MM.1S (cell line): ENCODE results near the gene CHID1.

Experiments
- DNase-seq: peaks from one replicate; pipeline ENCODE4 v3.0.0-alpha.2; 2015
- H2AFZ ChIP-seq: fragments of 300-600 bp; sonication (generic); 2 replicates; pipeline ENCODE4 v1.6.0; 2016; ENCODE audit warnings: antibody characterized with exemption, low read length
- H3F3A ChIP-seq: fragments of 300-600 bp; sonication (generic); 2 replicates; pipeline ENCODE4 v1.6.1; 2016; ENCODE audit warnings: mild to moderate bottlenecking, antibody characterized with exemption, low read length, moderate library complexity, mixed read lengths; ENCODE audit not compliant: insufficient read depth
- H3K27ac ChIP-seq: fragments of 300-600 bp; sonication (generic); 2 replicates; pipeline ENCODE4 v1.5.1; 2016; ENCODE audit warnings: mild to moderate bottlenecking, low read length
- H3K27me3 ChIP-seq: fragments of 300-600 bp; sonication (generic); replicated peaks from 2 replicates; pipeline ENCODE4 v1.6.0; 2016; ENCODE audit warnings: low read length; ENCODE audit not compliant: insufficient read depth
- H3K36me3 ChIP-seq: fragments of 300-600 bp; sonication (generic); replicated peaks from 2 replicates; pipeline ENCODE4 v1.6.1; 2016; ENCODE audit warnings: mild to moderate bottlenecking, low read length, mixed read lengths; ENCODE audit not compliant: insufficient read depth
- H3K4me1 ChIP-seq: fragments of 300-600 bp; sonication (generic); 2 replicates; pipeline ENCODE4 v1.6.1; 2016; ENCODE audit warnings: low read length, mixed read lengths
- H3K4me2 ChIP-seq: fragments of 300-600 bp; sonication (generic); 2 replicates; pipeline ENCODE4 v1.6.0; 2016; ENCODE audit warnings: low read depth, low read length
- H3K4me3 ChIP-seq: fragments of 300-600 bp; sonication (generic); 2 replicates; pipeline ENCODE4 v1.5.1; 2016; ENCODE audit warnings: low read length, mixed read lengths
- H3K79me2 ChIP-seq: fragments of 300-600 bp; sonication (generic); 2 replicates; pipeline ENCODE4 v1.6.1; 2016; ENCODE audit warnings: mixed run types, low read length, mixed read lengths
- H3K9ac ChIP-seq: fragments of 300-600 bp; sonication (generic); 2 replicates; pipeline ENCODE4 v1.6.1; 2016; ENCODE audit warnings: low read length, mixed read lengths
- H3K9me2 ChIP-seq: fragments of 300-600 bp; sonication (generic); replicated peaks from 2 replicates; pipeline ENCODE4 v1.6.1; 2016; ENCODE audit warnings: mild to moderate bottlenecking, low read length, mixed read lengths; ENCODE audit not compliant: insufficient read depth
- H3K9me3 ChIP-seq: fragments of 300-600 bp; sonication (generic); replicated peaks from 2 replicates; pipeline ENCODE4 v1.6.1; 2016; ENCODE audit warnings: mild to moderate bottlenecking, low read length, mixed read lengths; ENCODE audit not compliant: insufficient read depth
- H4K20me1 ChIP-seq: fragments of 300-600 bp; sonication (generic); 2 replicates; pipeline ENCODE4 v1.6.1; 2016; ENCODE audit warnings: mild to moderate bottlenecking, low read length, moderate library complexity, mixed read lengths; ENCODE audit not compliant: insufficient read depth
- CTCF ChIP-seq: fragments of 300-600 bp; sonication (generic); IDR thresholded peaks from 2 replicates; pipeline ENCODE4 v1.5.1; 2016; ENCODE audit warnings: antibody characterized with exemption, low read length, mixed read lengths
- EZH2 ChIP-seq: fragments of 300-600 bp; sonication (generic); optimal IDR thresholded peaks from 2 replicates; pipeline ENCODE3; 2017; ENCODE audit warnings: low read depth, mild to moderate bottlenecking, antibody characterized with exemption, low read length, mixed read lengths
- EZH2phosphoT487 ChIP-seq: fragments of 300-600 bp; sonication (generic); IDR thresholded peaks from 2 replicates; pipeline ENCODE4 v1.6.1; 2018; ENCODE audit warnings: antibody characterized with exemption, low read length

The CHID1 gene

GRCh38 chr11:904380-904779 lies 6.2 kb downstream of the CHID1 start:
- Histone ChIP-seq H3K27ac (no peak overlapping the region), H3F3A (peaks cover 21% of the 10 kb centered on the region), H3K9me3 (no peaks in the 10 kb centered on the region), H2AFZ (no peak overlapping the region), H3K9me2 (no peaks in the 10 kb centered on the region), H3K4me2 (no peak overlapping the region), H3K79me2 (peaks cover 17% of the 10 kb centered on the region), H3K4me3 (no peak overlapping the region), H3K4me1 (peaks cover 24% of the 10 kb centered on the region), H3K36me3 (no peaks in the 10 kb centered on the region; the same call in 1 of the 2 replicates), H4K20me1 (no peaks in the 10 kb centered on the region), H3K9ac (no peak overlapping the region), H3K27me3 (no peaks in the 10 kb centered on the region)
- TF ChIP-seq CTCF: no peak
- TF ChIP-seq EZH2phosphoT487: no peak
- no peak for TF ChIP-seq EZH2
- DNase-seq: no peak

GRCh38 chr11:901452-902061 lies 9.1 kb downstream of the CHID1 start:
- no peak for TF ChIP-seq CTCF
- TF ChIP-seq EZH2: no peak
- TF ChIP-seq EZH2phosphoT487: no peak
- no peaks in the 10 kb centered on the region; the same call in 1 of the 2 replicates for H3K36me3 ChIP-seq

GRCh38 chr11:900545-900944 lies 10.1 kb downstream of the CHID1 start:
- Histone ChIP-seq H3K4me2 (no peak overlapping the region), H4K20me1 (no peaks in the 10 kb centered on the region), H3K36me3 (no peaks in the 10 kb centered on the region; the same call in 1 of the 2 replicates), H3K79me2 (no peaks in the 10 kb centered on the region), H3K4me1 (no peaks in the 10 kb centered on the region), H3K27me3 (no peaks in the 10 kb centered on the region), H3K9me3 (no peaks in the 10 kb centered on the region), H3K4me3 (no peak overlapping the region), H3K27ac (no peak overlapping the region), H3K9me2 (no peaks in the 10 kb centered on the region), H3K9ac (no peak overlapping the region), H2AFZ (no peak overlapping the region), H3F3A (no peaks in the 10 kb centered on the region)
- DNase-seq: no peak
- TF ChIP-seq EZH2phosphoT487 (no peak), EZH2 (no peak), CTCF (no peak)

More at GRCh38 chr11:901452-902061, 9.1 kb downstream of the CHID1 start:
- Histone ChIP-seq H3K79me2 (peaks cover 3% of the 10 kb centered on the region; the same call in 1 of the 2 replicates), H3F3A (no peaks in the 10 kb centered on the region), H3K4me2 (no peak overlapping the region), H3K4me1 (no peaks in the 10 kb centered on the region), H3K27me3 (no peaks in the 10 kb centered on the region), H3K27ac (no peak overlapping the region), H2AFZ (no peak overlapping the region), H3K9me2 (no peaks in the 10 kb centered on the region), H3K4me3 (no peak overlapping the region), H4K20me1 (no peaks in the 10 kb centered on the region), H3K9me3 (no peaks in the 10 kb centered on the region), H3K9ac (no peak overlapping the region)
- DNase-seq: no peak
